C4-2B (cell line): ENCODE measurements around the gene FAM24B.

Experiments
- ZFX ChIP-seq: fragments of 450-650 bp; IDR thresholded peaks from 2 replicates; pipeline ENCODE4 v1.6.1; 2017
- TF ChIP-seq, protein P1 (sequence below): fragments of 450-650 bp; conservative IDR thresholded peaks from 2 replicates; pipeline ENCODE4 v1.5.1; 2017; ENCODE audit warnings: mild to moderate bottlenecking

DNA sequence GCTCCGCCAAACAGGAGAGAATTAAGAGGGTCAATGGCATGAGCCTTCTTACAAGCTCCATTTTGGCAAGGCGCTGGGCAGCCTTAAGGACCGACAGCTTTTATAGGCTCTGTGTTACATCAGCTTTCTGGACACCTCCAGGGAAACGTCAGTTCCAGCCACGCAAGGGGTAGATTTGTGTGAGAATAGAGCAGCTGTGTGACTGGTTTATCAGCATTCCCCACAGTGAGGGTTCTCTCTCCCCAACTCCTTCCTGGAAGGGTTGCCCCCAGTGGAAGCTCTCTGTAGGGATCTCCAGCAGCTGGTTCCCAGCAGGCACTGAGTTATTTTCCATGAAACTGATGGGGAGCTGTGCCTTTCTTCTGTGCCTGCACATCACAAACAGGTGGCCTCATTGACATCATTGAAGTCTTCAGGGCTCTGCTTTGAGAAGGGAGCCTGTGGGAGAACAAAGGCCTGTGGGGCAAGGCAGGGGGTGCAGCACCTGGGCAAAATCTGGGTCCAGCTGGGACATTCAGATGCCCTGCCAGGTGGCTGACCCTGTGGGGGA is 33.5 kb downstream of the FAM24B start, which contains the start of gene CUZD1:
- TF ChIP-seq, protein P1, sequence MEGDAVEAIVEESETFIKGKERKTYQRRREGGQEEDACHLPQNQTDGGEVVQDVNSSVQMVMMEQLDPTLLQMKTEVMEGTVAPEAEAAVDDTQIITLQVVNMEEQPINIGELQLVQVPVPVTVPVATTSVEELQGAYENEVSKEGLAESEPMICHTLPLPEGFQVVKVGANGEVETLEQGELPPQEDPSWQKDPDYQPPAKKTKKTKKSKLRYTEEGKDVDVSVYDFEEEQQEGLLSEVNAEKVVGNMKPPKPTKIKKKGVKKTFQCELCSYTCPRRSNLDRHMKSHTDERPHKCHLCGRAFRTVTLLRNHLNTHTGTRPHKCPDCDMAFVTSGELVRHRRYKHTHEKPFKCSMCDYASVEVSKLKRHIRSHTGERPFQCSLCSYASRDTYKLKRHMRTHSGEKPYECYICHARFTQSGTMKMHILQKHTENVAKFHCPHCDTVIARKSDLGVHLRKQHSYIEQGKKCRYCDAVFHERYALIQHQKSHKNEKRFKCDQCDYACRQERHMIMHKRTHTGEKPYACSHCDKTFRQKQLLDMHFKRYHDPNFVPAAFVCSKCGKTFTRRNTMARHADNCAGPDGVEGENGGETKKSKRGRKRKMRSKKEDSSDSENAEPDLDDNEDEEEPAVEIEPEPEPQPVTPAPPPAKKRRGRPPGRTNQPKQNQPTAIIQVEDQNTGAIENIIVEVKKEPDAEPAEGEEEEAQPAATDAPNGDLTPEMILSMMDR = no peak
- TF ChIP-seq ZFX = no peak
